ENCODE measurements around the gene WDR1.

Gene WDR1

DNA sequence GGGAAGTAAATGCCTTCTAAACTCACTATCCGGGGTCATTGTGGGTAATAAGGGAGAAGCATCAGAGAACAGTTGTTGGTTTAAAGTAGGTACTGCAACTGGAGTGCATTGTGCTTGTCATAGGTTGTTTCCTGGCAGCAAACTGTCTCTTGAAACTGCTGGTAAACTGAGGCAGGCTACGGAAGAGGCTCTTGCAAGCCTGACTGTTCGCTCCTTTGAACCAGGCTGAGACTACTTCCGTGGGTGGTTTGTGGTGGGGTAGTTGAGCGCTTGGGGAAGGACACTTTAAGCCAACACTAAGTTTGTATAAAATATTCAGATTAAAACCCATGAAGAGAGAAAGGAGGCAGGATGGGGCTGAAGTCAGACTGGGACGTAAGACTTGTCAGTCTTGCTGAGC, 45.2 kb upstream of the WDR1 start:
- Histone ChIP-seq H4K8ac (ENCODE audit: low read depth, low read length) (no peak overlapping the region), H2BK120ac (ENCODE audit: insufficient read depth, low read length, poor library complexity) (peak overlapping the region; percentile 44), H3K79me1 (ENCODE audit: low read length) (peaks cover 41% of the 10 kb centered on the region), H4K91ac (ENCODE audit: low read depth, low read length) (peak overlapping the region; percentile 87), H3K4ac (ENCODE audit: low read depth, low read length) (peak overlapping the region; percentile 4), H2BK5ac (ENCODE audit: low read depth, low read length, poor library complexity) (peak overlapping the region; percentile 6), H3K27ac (ENCODE audit: low read depth, low read length) (no peak overlapping the region), H3K4me1 (ENCODE audit: control insufficient read depth in 1 of 2, insufficient read depth in 2 of 2, low read length in 2 of 2) (peaks cover 10 to 16% of the 10 kb centered on the region in 2 experiments), H3K4me2 (ENCODE audit: low read length) (no peak overlapping the region), H3K36me3 (ENCODE audit: control insufficient read depth in 1 of 2, insufficient read depth in 2 of 2, low read length in 2 of 2) (no peaks in the 10 kb centered on the region), H3K18ac (ENCODE audit: low read length) (no peak overlapping the region), H3K4me3 (ENCODE audit: low read depth, low read length) (no peak overlapping the region), H3K9ac (ENCODE audit: low read length) (no peak overlapping the region), H4K12ac (ENCODE audit: low read depth, low read length) (no peak overlapping the region), H3K9me3 (ENCODE audit: insufficient read depth, low read depth, low read length) (no peaks in the 10 kb centered on the region), H2BK12ac (ENCODE audit: low read length) (peak overlapping the region; percentile 87), H3K27me3 (ENCODE audit: insufficient read depth, low read length) (no peaks in the 10 kb centered on the region), H2AK5ac (ENCODE audit: low read length) (peak overlapping the region; percentile 42), H2AFZ (ENCODE audit: insufficient read depth, low read length, poor library complexity) (no peak overlapping the region), H3K23ac (ENCODE audit: low read length) (no peak overlapping the region), H3K79me2 (ENCODE audit: control insufficient read depth, insufficient read depth, low read length, poor library complexity) (peaks cover 2% of the 10 kb centered on the region), H3K14ac (ENCODE audit: low read length) (peak overlapping the region; percentile 69)
- WGBS (ENCODE audit: extremely low coverage, insufficient coverage, insufficient read length), result no CpG with 5 or more reads among the region's 6 CpGs
- DNase-seq, result no peak

DNA sequence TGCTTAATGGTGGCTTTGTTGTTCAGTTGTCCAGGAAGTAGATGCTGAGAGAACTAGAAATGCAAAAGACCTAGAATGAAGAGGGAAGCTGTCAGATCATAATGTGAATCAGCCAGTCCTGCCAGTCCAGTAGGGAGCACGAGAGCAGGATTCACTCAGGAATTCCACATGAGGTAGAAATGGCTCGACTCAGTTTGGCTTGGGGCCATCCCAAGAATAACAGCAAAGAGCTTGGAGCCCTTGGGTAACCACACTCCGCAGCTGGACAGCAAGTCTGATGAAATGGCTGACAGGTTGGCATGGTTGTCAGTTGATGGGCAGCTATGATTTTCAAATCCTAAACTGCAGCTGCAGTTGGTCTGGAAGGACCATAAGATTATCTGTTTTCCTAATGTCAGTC, 44.5 kb upstream of the WDR1 start:
- no peaks in the 10 kb centered on the region for H3K36me3 ChIP-seq (ENCODE audit: control insufficient read depth in 1 of 2, insufficient read depth in 2 of 2, low read length in 2 of 2)
- WGBS (ENCODE audit: extremely low coverage, insufficient coverage, insufficient read length), result no CpG with 5 or more reads among the region's 3 CpGs
- H3K18ac ChIP-seq (ENCODE audit: low read length), result peak overlapping the region; percentile 83
- no peaks in the 10 kb centered on the region for H3K79me2 ChIP-seq (ENCODE audit: control insufficient read depth, insufficient read depth, low read length, poor library complexity)
- peak overlapping the region; percentile 6 for H2BK5ac ChIP-seq (ENCODE audit: low read depth, low read length, poor library complexity)
- no peaks in the 10 kb centered on the region for H3K27me3 ChIP-seq (ENCODE audit: insufficient read depth, low read length)
- peak overlapping the region; percentile 4 for H3K4ac ChIP-seq (ENCODE audit: low read depth, low read length)
- no peak overlapping the region for H4K12ac ChIP-seq (ENCODE audit: low read depth, low read length)
- H2AFZ ChIP-seq (ENCODE audit: insufficient read depth, low read length, poor library complexity), result no peak overlapping the region
- H3K9ac ChIP-seq (ENCODE audit: low read length), result no peak overlapping the region
- peak overlapping the region; percentile 87 for H2BK12ac ChIP-seq (ENCODE audit: low read length)
- no peak overlapping the region for H3K4me2 ChIP-seq (ENCODE audit: low read length)
- peaks cover 34% of the 10 kb centered on the region for H3K79me1 ChIP-seq (ENCODE audit: low read length)
- no peak overlapping the region for H4K8ac ChIP-seq (ENCODE audit: low read depth, low read length)
- H2AK5ac ChIP-seq (ENCODE audit: low read length), result no peak overlapping the region
- peak overlapping the region; percentile 87 for H4K91ac ChIP-seq (ENCODE audit: low read depth, low read length)
- H2BK120ac ChIP-seq (ENCODE audit: insufficient read depth, low read length, poor library complexity), result peak overlapping the region; percentile 48
- no peak overlapping the region for H3K27ac ChIP-seq (ENCODE audit: low read depth, low read length)
- peak overlapping the region; percentile 33 for H3K14ac ChIP-seq (ENCODE audit: low read length)
- no peak overlapping the region for H3K4me3 ChIP-seq (ENCODE audit: low read depth, low read length)
- no peak overlapping the region for H3K23ac ChIP-seq (ENCODE audit: low read length)
- peak in 1 of 2 donors; percentile 41 for DNase-seq
- H3K9me3 ChIP-seq (ENCODE audit: insufficient read depth, low read depth, low read length), result no peaks in the 10 kb centered on the region
- H3K4me1 ChIP-seq (ENCODE audit: control insufficient read depth in 1 of 2, insufficient read depth in 2 of 2, low read length in 2 of 2), result peaks cover 6 to 13% of the 10 kb centered on the region in 2 experiments

DNA sequence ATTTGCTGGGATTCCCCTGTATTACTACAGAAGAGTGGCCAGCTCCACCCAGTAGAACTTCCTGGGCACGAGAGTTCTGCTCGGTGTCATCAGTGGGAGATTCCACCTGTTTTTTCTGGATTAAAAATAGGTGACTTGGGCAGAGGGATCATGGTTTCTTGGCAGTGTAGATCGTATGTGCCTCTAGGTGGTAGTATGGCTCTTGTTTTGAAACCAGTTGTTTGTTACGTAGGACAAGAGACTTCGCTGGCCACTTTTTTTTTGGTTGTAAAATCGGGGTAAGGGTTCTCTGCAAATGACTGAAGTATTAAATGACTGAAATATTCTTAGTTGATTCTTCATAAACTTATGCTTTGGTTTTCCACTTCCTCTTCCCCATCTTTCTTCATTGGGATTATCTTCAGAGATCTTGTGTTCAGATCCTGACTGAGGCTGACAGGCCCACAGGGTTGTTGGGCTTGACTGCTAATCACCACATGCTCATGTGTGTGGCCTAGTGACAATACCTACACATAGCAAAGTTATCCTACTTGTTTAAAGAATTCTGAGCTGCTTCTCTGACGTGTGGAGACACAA, 43.8 kb upstream of the WDR1 start:
- H3K4me2 ChIP-seq (ENCODE audit: low read length), result no peak overlapping the region
- peaks cover 6 to 13% of the 10 kb centered on the region in 2 experiments for H3K4me1 ChIP-seq (ENCODE audit: control insufficient read depth in 1 of 2, insufficient read depth in 2 of 2, low read length in 2 of 2)
- peaks cover 29% of the 10 kb centered on the region for H3K79me1 ChIP-seq (ENCODE audit: low read length)
- H3K18ac ChIP-seq (ENCODE audit: low read length), result no peak overlapping the region
- H3K27ac ChIP-seq (ENCODE audit: low read depth, low read length), result peak overlapping the region; percentile 1
- no peak overlapping the region for H3K4ac ChIP-seq (ENCODE audit: low read depth, low read length)
- DNase-seq, result peak in 1 of 2 donors; percentile 62
- H2AFZ ChIP-seq (ENCODE audit: insufficient read depth, low read length, poor library complexity), result no peak overlapping the region
- no peaks in the 10 kb centered on the region for H3K9me3 ChIP-seq (ENCODE audit: insufficient read depth, low read depth, low read length)
- peak overlapping the region; percentile 37 for H3K14ac ChIP-seq (ENCODE audit: low read length)
- no peak overlapping the region for H3K9ac ChIP-seq (ENCODE audit: low read length)
- H4K8ac ChIP-seq (ENCODE audit: low read depth, low read length), result no peak overlapping the region
- H2BK12ac ChIP-seq (ENCODE audit: low read length), result peak overlapping the region; percentile 72
- H2BK120ac ChIP-seq (ENCODE audit: insufficient read depth, low read length, poor library complexity), result peak overlapping the region; percentile 48
- no CpG with 5 or more reads among the region's 7 CpGs for WGBS (ENCODE audit: extremely low coverage, insufficient coverage, insufficient read length)
- H3K36me3 ChIP-seq (ENCODE audit: control insufficient read depth in 1 of 2, insufficient read depth in 2 of 2, low read length in 2 of 2), result no peaks in the 10 kb centered on the region
- peak overlapping the region; percentile 34 for H2BK5ac ChIP-seq (ENCODE audit: low read depth, low read length, poor library complexity)
- no peaks in the 10 kb centered on the region for H3K27me3 ChIP-seq (ENCODE audit: insufficient read depth, low read length)
- H3K79me2 ChIP-seq (ENCODE audit: control insufficient read depth, insufficient read depth, low read length, poor library complexity), result no peaks in the 10 kb centered on the region
- no peak overlapping the region for H3K4me3 ChIP-seq (ENCODE audit: low read depth, low read length)
- H2AK5ac ChIP-seq (ENCODE audit: low read length), result no peak overlapping the region
- no peak overlapping the region for H4K12ac ChIP-seq (ENCODE audit: low read depth, low read length)
- H4K91ac ChIP-seq (ENCODE audit: low read depth, low read length), result peak overlapping the region; percentile 30
- no peak overlapping the region for H3K23ac ChIP-seq (ENCODE audit: low read length)

GRCh38 chr4:10159671-10160070, 43.1 kb upstream of the WDR1 start:
- H2AFZ ChIP-seq (ENCODE audit: insufficient read depth, low read length, poor library complexity), result no peak overlapping the region

More at GRCh38 chr4:10159671-10160070, 43.1 kb upstream of the WDR1 start:
- Histone ChIP-seq H3K27me3 (ENCODE audit: insufficient read depth, low read length) (no peaks in the 10 kb centered on the region), H4K8ac (ENCODE audit: low read depth, low read length) (no peak overlapping the region), H3K79me1 (ENCODE audit: low read length) (peaks cover 29% of the 10 kb centered on the region), H3K9ac (ENCODE audit: low read length) (no peak overlapping the region), H2AK5ac (ENCODE audit: low read length) (no peak overlapping the region), H4K91ac (ENCODE audit: low read depth, low read length) (no peak overlapping the region), H4K12ac (ENCODE audit: low read depth, low read length) (no peak overlapping the region), H3K18ac (ENCODE audit: low read length) (no peak overlapping the region), H2BK120ac (ENCODE audit: insufficient read depth, low read length, poor library complexity) (no peak overlapping the region), H2BK12ac (ENCODE audit: low read length) (no peak overlapping the region), H3K9me3 (ENCODE audit: insufficient read depth, low read depth, low read length) (no peaks in the 10 kb centered on the region), H3K14ac (ENCODE audit: low read length) (no peak overlapping the region), H3K79me2 (ENCODE audit: control insufficient read depth, insufficient read depth, low read length, poor library complexity) (no peaks in the 10 kb centered on the region), H3K23ac (ENCODE audit: low read length) (no peak overlapping the region), H3K27ac (ENCODE audit: low read depth, low read length) (no peak overlapping the region), H3K4me2 (ENCODE audit: low read length) (no peak overlapping the region), H3K4me3 (ENCODE audit: low read depth, low read length) (no peak overlapping the region), H3K36me3 (ENCODE audit: control insufficient read depth in 1 of 2, insufficient read depth in 2 of 2, low read length in 2 of 2) (no peaks in the 10 kb centered on the region), H3K4ac (ENCODE audit: low read depth, low read length) (no peak overlapping the region), H2BK5ac (ENCODE audit: low read depth, low read length, poor library complexity) (no peak overlapping the region), H3K4me1 (ENCODE audit: control insufficient read depth in 1 of 2, insufficient read depth in 2 of 2, low read length in 2 of 2) (peaks cover 6 to 13% of the 10 kb centered on the region in 2 experiments)
- peak; percentile 28 to 54 for DNase-seq
